AG09319 (cell line): Measurements from ENCODE around the gene LSM4.
A peak's percentile ranks its signal among the peaks of the same experiment; 100 is the strongest.

Source experiments
- DNase-seq: peaks from one replicate; pipeline ENCODE4 v3.0.0-alpha.2; 2010; ENCODE audit warnings: low read depth; ENCODE audit errors: extremely low read depth
- TF ChIP-seq, protein P1 (sequence below): IDR thresholded peaks from 2 replicates; pipeline ENCODE4 v1.5.1; 2011; ENCODE audit warnings: low read depth, mild to moderate bottlenecking, inconsistent platforms, low read length, moderate library complexity

The LSM4 gene

DNA sequence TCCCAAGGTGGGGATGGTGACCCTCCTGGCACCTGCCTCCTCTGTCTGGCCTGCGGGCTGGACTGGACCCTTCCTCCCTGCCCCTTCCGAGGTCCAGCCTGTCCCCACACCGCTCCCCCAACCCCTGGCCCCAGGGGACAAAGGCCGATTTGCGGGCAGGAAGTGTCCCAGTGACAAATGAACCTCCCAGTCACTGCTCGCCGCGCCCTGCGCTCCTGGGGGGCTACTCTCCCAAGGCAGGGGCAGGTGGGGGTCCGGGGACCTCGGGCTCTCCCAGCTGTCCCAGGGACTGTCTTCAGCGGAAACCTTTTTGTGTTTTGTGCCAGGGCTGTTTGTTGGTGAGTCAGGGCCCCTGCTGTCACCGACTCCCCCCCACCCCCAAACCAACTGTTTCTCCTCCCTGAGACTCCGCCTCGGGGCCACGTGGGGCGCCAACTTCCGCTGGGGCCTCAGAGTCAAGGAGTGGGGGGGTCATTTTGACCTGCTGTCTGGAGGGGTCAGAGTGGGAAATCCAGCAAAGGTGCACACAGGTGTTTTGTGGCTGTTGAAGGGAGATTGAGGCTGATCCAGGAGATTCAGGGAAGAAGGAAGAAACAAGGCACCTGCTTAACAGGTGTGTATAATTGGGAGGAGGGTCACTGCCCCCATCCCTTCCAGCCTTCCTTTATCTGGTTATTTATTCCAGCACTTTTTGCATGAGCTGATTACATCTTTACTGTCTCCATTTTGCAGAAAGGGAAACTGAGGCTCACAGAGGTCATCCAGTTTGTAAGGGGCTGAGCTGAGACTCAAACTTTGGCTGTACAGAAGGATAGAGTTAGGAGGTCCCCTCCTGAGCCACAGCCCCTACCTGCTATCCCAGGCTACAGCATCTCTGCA is 18.4 kb upstream of the LSM4 start:
- DNase-seq = no peak
- TF ChIP-seq, protein P1, sequence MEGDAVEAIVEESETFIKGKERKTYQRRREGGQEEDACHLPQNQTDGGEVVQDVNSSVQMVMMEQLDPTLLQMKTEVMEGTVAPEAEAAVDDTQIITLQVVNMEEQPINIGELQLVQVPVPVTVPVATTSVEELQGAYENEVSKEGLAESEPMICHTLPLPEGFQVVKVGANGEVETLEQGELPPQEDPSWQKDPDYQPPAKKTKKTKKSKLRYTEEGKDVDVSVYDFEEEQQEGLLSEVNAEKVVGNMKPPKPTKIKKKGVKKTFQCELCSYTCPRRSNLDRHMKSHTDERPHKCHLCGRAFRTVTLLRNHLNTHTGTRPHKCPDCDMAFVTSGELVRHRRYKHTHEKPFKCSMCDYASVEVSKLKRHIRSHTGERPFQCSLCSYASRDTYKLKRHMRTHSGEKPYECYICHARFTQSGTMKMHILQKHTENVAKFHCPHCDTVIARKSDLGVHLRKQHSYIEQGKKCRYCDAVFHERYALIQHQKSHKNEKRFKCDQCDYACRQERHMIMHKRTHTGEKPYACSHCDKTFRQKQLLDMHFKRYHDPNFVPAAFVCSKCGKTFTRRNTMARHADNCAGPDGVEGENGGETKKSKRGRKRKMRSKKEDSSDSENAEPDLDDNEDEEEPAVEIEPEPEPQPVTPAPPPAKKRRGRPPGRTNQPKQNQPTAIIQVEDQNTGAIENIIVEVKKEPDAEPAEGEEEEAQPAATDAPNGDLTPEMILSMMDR = no peak

DNA sequence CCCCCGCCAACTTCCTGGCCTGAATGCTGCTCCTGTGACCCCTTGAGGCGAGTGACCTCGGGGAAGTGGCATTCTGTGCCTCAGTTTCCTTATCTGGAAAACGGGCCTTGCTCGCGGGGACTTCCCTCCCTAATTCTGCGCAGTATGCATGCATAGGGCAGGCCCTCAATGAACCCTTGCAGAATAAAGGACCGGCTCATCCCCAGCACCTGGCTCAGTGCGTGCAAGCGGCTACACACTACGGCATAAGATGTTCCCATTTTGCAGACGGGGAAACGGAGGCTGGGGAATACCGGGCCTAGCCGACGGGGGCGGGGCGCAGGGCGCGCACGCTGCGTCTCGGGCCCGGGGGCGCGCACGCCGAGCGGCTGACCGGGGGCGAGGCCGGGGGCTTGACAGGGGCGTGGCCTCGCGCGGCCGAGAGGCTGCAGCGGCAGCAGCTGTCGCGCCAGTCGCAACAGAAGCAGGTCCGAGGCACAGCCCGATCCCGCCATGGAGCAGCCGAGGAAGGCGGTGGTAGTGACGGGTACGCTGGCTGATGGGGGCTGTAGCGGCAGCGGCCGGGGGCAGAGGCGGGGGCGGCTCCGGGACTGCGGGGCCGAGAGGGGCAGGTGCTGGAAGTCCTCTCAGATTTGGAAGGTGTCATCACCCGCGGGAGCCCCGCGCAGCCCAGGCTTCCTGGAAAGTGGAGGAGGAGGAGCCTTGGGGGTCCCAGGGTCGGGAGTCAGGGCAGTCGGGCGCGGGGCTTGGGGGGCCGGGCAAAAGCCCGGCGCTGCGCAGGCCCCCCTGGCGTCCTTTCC is 17.5 kb upstream of the LSM4 start, which contains the start of gene PGPEP1:
Gene PGPEP1 (plus strand): TSS at position 409 of the 800 bp plus-strand sequence. CDS start 84 bp downstream, at position 493.
- DNase-seq = no peak
- TF ChIP-seq, protein P1 = no peak

GRCh38 chr19:18339723-18340122 is 16.8 kb upstream of the LSM4 start:
- no peak for DNase-seq

GRCh38 chr19:18338541-18338940 is 15.7 kb upstream of the LSM4 start:
- no peak for DNase-seq
- TF ChIP-seq, protein P1 = no peak

More at GRCh38 chr19:18339723-18340122, 16.8 kb upstream of the LSM4 start:
- TF ChIP-seq, protein P1 = peak; percentile 25

DNA sequence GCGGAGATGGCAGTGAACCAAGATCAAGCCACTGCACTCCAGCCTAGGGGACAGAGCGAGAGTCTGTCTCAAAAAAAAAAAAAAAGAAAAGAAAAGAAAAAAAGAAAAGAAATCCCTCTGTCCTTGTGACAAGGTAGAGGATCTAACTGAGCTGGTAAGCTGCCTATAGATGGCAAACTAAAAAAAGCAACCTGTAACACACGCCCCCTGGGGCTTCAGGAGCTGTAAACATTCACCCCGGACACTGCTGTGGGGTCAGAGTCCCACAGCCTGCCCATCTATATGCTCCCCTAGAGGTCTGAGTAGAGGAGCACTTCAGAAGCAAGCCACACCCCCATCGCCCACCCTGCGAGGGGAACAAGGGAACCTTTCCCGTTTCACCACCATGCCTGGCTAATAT is 13.2 kb upstream of the LSM4 start:
- no peak for DNase-seq
- TF ChIP-seq, protein P1 = no peak

- no peak for DNase-seq
- TF ChIP-seq, protein P1 = no peak
Observed at GRCh38 chr19:18333680-18334079, 10.8 kb upstream of the LSM4 start.

DNA sequence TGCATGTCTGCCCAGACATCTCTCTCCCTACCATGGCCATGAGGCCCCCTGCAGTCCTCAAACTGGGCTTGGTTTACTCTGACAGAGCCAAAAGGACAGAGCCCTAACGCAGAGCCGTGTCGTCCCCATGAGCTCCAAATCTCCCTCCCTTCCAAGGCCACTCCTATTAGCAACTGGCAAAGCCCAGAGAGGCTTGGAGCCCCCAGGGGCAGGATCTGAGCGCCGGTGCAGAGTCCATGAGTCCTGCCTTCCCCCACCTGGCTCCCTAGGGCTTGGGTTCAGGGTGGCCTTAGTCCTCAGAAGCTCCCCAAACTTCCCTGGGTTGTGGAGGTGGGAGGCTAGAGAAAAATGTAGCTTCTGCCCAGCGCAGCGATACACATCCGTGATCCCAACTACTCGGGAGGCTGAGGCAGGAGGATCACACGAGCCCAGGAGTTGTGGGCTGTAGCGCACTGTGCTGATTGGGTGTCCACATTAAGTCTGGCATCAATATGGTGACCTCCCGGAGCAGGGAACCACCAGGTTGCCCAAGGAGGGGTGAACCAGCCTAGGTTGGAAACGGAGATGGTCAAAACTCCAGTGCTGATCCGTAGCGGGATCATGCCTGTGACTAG is 10.1 kb upstream of the LSM4 start:
- DNase-seq = no peak
- TF ChIP-seq, protein P1 = no peak
